Spleen (tissue), 11 donors: Measurements from ENCODE around the gene HNF1B. TPM values are rescaled to one million over a fixed set of nuclear protein-coding genes. Genes with fewer than 3 reads are reported as not detected.

ENCODE experiments used
- DNase-seq: peaks from one replicate; pipeline ENCODE4 v3.0.0-alpha.2; 2020
- H3K27ac ChIP-seq, 8 donors: fragments of 200-600 bp; sonication (generic) in 7 of 8; 1 replicate in 4 of 8; 2 replicates in 4 of 8; pipeline versions ENCODE4 v1.5.0 to v1.8.0; 2016 to 2021; ENCODE audit warnings: inconsistent platforms in 4 of 8, mild to moderate bottlenecking in 4 of 8, moderate library complexity in 1 of 8
- H3K27me3 ChIP-seq, 7 donors: fragments of 200-600 bp; sonication (generic) in 6 of 7; replicated peaks in 1 of 7; 1 replicate in 4 of 7; 2 replicates in 3 of 7; pipeline versions ENCODE4 v1.5.0 to v1.8.0; 2016 to 2021; ENCODE audit warnings: inconsistent platforms in 3 of 7, mild to moderate bottlenecking in 1 of 7
- H3K36me3 ChIP-seq, 6 donors: fragments of 200-600 bp; sonication (generic) in 5 of 6; 1 replicate in 4 of 6; 2 replicates in 2 of 6; pipeline versions ENCODE4 v1.5.0 to v1.8.0; 2016 to 2021; ENCODE audit warnings: inconsistent platforms in 2 of 6
- H3K4me1 ChIP-seq, 6 donors: fragments of 200-600 bp; sonication (generic) in 5 of 6; 1 replicate in 3 of 6; 2 replicates in 3 of 6; pipeline versions ENCODE4 v1.5.0 to v1.8.0; 2016 to 2021; ENCODE audit warnings: inconsistent platforms in 3 of 6
- H3K4me3 ChIP-seq, 8 donors: fragments of 200-600 bp; sonication (generic) in 7 of 8; 1 replicate in 4 of 8; 2 replicates in 4 of 8; pipeline versions ENCODE4 v1.5.0 to v1.8.0; 2016 to 2021; ENCODE audit warnings: inconsistent platforms in 4 of 8, mild to moderate bottlenecking in 4 of 8, moderate library complexity in 2 of 8
- H3K9me3 ChIP-seq, 8 donors: fragments of 200-600 bp; sonication (generic) in 7 of 8; 1 replicate in 4 of 8; 2 replicates in 4 of 8; pipeline versions ENCODE4 v1.5.0 to v1.8.0; 2016 to 2021; ENCODE audit warnings: inconsistent platforms in 4 of 8
- CTCF ChIP-seq, 11 experiments: fragments of 200-600 bp in 7 of 11; fragments of 450-650 bp in 4 of 11; sonication (generic) in 4 of 11; IDR thresholded peaks in 8 of 11; conservative IDR thresholded peaks in 3 of 11; 1 replicate in 7 of 11; 2 replicates in 4 of 11; pipeline versions ENCODE4 v1.4.0 to v1.8.0; 2016 to 2021; ENCODE audit warnings: antibody characterized with exemption in 11 of 11, inconsistent platforms in 4 of 11, mild to moderate bottlenecking in 1 of 11
- POLR2A ChIP-seq, 3 donors: fragments of 450-650 bp; IDR thresholded peaks; one replicate each; pipeline ENCODE4 v1.5.1; 2017; ENCODE audit warnings: antibody characterized with exemption in 3 of 3, mild to moderate bottlenecking in 1 of 3
- POLR2AphosphoS5 ChIP-seq, 3 donors: sonication (generic); formaldehyde crosslinking; IDR thresholded peaks; one replicate each; pipeline ENCODE4 v1.5.1; 2017; ENCODE audit warnings: antibody characterized with exemption in 3 of 3
- WGBS, 5 donors: extraction: QIAGEN DNeasy Blood & Tissue Kit in 3 of 5; methylation state at CpG; one replicate each; pipeline versions ENCODE4 v1.1.5 to v1.1.7; 2013 to 2018; 5-methylcytosine and 5-hydroxymethylcytosine counted together
- intact Hi-C: fragments of 100-400 bp; cut with DNase I; formaldehyde crosslinking; loops from one replicate; pipeline ENCODE4 v1.15.0; 2023; ENCODE audit warnings: low total_unique reads
- polyA plus RNA-seq, 3 donors: library from polyadenylated mRNA; stranded (reverse); fragments of 200-250 nt; gene quantifications; one replicate each; pipeline ENCODE4 v1.2.1, GENCODE V29; 2013
- total RNA-seq, 7 donors: library from RNA; depleted of rRNA in 3 of 7; stranded (reverse); fragments of >200 nt in 3 of 7; fragmentation: NEBNext Ultra II Directional in 4 of 7; extraction: Animal tissue kit (Norgen Biotek cat#: 25700) in 4 of 7; gene quantifications; one replicate each; pipeline versions ENCODE4 v1.1.0 to v1.2.1, GENCODE V29; 2016 to 2021
- donor health status: healthy with polysubstance abuse.
- donor health status: DM: no; HTN: no; CAD: no; lungs with moderate emphysema.
- donor health status: DM: no; HTN: no; CAD: no.
- donor health status: Bipolar disorder and iron deficiency.
- donor health status: healthy.
- donor health status: DM: no; HTN: no; CAD: no.
- donor health status: DM: yes; HTN: yes; CAD: no.

Gene HNF1B
- total and polyA plus RNA-seq, 10 donors = 0.06 to 0.12 (median 0.07) TPM; not detected in 7

GRCh38 chr17:37731056-37731455 is 13.8 kb downstream of the HNF1B start:
- intact Hi-C loops = no loop called here
- H3K9me3 ChIP-seq = no peaks in the 10 kb centered on the region
- TF ChIP-seq CTCF (IDR thresholded peaks at IDR 0.05 in 8 of 11, conservative IDR thresholded peaks at IDR 0.05 in 3 of 11) (no peak), POLR2A (IDR thresholded peaks at IDR 0.05) (no peak), POLR2AphosphoS5 (IDR thresholded peaks at IDR 0.05) (no peak)
- no peak overlapping the region for H3K4me3 ChIP-seq
- no peak for DNase-seq
- H3K4me1 ChIP-seq = no peaks in the 10 kb centered on the region
- H3K36me3 ChIP-seq = no peaks in the 10 kb centered on the region
- 87 to 93% (median 92%) methylated on average over 7 to 12 of the region's 12 CpGs for WGBS, 5 donors
- peaks cover 0 to 15% (median 3%) of the 10 kb centered on the region in 7 donors for H3K27me3 ChIP-seq
- no peak overlapping the region for H3K27ac ChIP-seq

GRCh38 chr17:37729905-37730304 is 15.0 kb downstream of the HNF1B start:
- 62 to 72% (median 64%) methylated on average over 6 of the region's 6 CpGs for WGBS, 5 donors
- H3K27me3 ChIP-seq = peaks cover 0 to 3% (median 0%) of the 10 kb centered on the region in 7 donors
- H3K36me3 ChIP-seq = no peaks in the 10 kb centered on the region
- DNase-seq = no peak
- H3K4me1 ChIP-seq = no peaks in the 10 kb centered on the region
- H3K27ac ChIP-seq = no peak overlapping the region
- no peaks in the 10 kb centered on the region for H3K9me3 ChIP-seq
- H3K4me3 ChIP-seq = no peak overlapping the region
- no peak for TF ChIP-seq CTCF (IDR thresholded peaks at IDR 0.05 in 8 of 11, conservative IDR thresholded peaks at IDR 0.05 in 3 of 11)
- TF ChIP-seq POLR2A (IDR thresholded peaks at IDR 0.05) = no peak
- intact Hi-C loops = no loop called here

GRCh38 chr17:37726891-37727675 is 17.8 kb downstream of the HNF1B start:
- H3K36me3 ChIP-seq = no peaks in the 10 kb centered on the region
- H3K27ac ChIP-seq = no peak overlapping the region
- WGBS, 5 donors = 76 to 81% (median 81%) methylated on average over 11 to 12 of the region's 12 CpGs
- no peak for DNase-seq
- no peak overlapping the region for H3K4me3 ChIP-seq
- TF ChIP-seq POLR2A (IDR thresholded peaks at IDR 0.05) = no peak
- TF ChIP-seq CTCF (IDR thresholded peaks at IDR 0.05 in 8 of 11, conservative IDR thresholded peaks at IDR 0.05 in 3 of 11) = no peak
- H3K27me3 ChIP-seq = peaks cover 0 to 7% (median 0%) of the 10 kb centered on the region in 7 donors
- intact Hi-C loops = no loop called here
- H3K9me3 ChIP-seq = no peaks in the 10 kb centered on the region
- H3K4me1 ChIP-seq = no peaks in the 10 kb centered on the region

- H3K4me1 ChIP-seq = no peaks in the 10 kb centered on the region
- H3K36me3 ChIP-seq = no peaks in the 10 kb centered on the region
- no peak overlapping the region for H3K27ac ChIP-seq
- 77 to 93% (median 83%) methylated on average over 3 of the region's 3 CpGs for WGBS, 5 donors
- TF ChIP-seq POLR2AphosphoS5 (IDR thresholded peaks at IDR 0.05) (no peak), CTCF (IDR thresholded peaks at IDR 0.05 in 8 of 11, conservative IDR thresholded peaks at IDR 0.05 in 3 of 11) (no peak), POLR2A (IDR thresholded peaks at IDR 0.05) (no peak)
- H3K9me3 ChIP-seq = no peaks in the 10 kb centered on the region
- H3K27me3 ChIP-seq = peaks cover 0 to 7% (median 0%) of the 10 kb centered on the region in 7 donors
- intact Hi-C loops = no loop called here
- DNase-seq = no peak
- H3K4me3 ChIP-seq = no peak overlapping the region
Measured at GRCh38 chr17:37726248-37726647, 18.6 kb downstream of the HNF1B start.
